HS-5 (cell line): ENCODE results near the gene USPL1.
"Not testable (repeated sequence)": the region's sequence is repeated elsewhere in the genome, so short reads cannot be mapped to it uniquely, and the experiment has no call there.

Experiments
- DNase-seq: peaks from one replicate; pipeline ENCODE4 v3.0.0-alpha.2; 2012; ENCODE audit warnings: low read depth

Gene USPL1

DNA sequence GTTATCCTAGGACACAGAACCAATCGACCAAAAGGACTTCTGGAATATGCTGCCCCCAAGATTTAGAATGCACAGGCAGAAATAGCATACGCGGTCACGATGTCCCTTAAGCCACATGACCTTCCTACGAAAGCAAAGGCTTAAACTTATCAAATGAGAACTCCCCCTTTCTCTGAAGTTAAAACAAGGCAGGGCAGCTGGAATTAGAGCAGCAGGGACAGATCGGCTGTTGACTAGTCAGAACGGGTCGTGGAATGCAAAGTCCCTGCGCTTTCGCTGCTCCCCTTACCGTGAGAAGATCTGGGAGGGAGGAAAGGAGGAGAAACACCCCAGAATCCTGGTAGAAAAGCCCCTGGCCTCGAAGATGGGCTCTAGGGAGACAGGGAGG lies 799 bp upstream of the USPL1 start:
- DNase-seq: peak; percentile 50

DNA sequence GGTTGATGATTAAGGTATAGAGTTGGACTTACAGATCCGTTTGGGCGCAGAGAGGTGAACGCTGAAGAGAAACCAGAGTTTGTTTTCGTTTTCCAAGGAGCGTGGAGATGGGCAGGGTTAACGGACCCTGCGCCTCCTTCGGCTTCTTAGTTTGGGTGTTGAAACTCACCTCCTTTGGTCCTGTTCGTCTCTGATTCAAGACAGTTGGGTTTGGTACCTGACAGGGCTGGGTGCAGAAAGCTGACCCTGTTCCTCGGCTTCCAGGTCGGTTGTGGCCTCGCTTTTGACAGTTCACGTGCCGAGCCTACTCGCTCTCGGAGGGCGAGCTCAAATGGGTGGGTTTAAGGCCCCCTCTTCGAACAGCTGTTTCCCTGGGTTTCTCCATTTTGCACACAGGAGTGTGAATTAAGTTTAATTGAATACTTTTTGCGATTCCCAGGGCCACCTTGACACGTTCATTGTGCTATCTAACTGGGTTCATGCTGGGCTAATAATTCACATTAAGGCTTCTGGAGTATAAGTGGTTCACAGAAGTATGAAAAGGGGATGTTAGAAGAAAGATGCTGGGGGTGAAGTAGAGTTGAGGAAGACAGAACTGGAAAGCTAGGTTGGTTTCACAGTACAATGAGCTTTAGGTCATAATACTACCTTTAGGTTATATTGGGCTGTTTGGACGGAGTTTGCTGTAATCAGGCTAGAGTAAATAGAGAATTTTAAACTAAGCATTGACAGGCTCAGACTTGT lies 638 bp downstream of the USPL1 start:
- no peak for DNase-seq

DNA sequence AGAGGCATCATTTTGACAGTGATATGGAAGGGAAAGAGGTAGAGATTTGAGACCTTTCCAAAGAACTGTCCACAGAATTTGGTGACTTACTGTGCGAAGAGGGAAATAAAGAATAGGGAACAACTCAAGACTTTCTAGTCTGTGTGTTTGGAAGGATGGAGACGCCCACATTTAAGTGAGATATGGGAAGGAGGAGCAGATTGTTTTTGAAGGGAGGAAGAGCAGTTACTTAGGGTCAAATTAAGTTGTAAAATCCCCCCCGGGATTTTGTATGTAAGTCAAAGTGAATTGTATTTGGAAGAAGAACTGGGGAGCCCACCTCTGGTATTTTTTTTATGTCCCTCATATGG lies 1.2 kb downstream of the USPL1 start:
- no peak for DNase-seq

DNA sequence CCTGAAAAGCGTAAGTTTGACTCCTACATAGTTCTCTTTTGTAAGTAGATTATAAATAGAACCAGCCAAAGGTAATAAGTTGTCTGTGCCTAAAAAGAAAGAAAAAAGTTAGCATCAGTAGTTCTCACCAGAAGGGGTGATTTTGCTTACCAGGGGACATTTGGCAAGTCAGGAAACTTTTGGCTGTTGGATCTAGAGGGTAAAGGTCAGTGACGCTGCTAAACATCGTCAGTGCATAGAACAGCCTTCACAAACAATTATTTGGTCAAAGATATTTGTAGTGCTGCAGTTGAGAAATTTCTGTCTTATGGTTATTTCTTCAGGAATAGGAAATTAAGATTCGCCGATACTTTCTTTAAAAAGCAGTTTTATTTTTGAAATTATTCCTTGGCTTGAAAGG lies 2.0 kb downstream of the USPL1 start:
- no peak for DNase-seq

DNA sequence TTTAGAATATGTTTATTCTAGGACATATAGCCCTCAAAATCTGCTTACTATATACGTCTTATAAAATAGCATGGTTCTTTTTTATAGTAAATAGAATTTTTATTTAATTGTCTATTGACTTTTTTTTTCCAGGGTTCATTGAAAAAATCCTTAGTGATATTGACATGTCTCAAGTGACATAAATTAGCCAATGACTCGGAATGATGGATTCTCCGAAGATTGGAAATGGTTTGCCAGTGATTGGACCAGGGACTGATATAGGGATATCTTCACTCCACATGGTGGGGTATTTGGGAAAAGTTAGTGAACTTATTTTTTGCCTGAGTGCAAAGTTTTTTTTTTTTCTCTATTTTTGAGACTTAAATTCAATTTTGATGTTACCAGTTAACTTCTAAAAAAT lies 3.2 kb downstream of the USPL1 start:
- DNase-seq: no peak

DNA sequence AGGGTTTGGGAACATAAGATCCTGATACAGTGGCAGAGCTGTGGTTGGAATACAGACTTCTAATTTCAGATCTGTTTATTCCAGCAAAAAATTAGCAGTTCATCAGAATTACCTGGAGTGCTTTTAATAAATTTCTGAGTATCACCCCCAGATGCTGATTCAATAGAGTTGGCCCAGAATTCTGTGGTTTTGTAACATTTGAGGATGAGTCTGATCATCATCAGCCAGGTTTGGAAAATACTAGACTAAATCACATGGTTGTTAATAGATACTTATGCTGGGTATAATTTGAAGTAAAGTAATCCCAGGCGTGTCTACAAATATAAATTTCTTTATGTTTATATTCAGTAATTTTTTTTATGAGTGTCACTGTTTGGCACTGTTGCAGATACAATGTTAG lies 4.8 kb downstream of the USPL1 start:
- no peak for DNase-seq

DNA sequence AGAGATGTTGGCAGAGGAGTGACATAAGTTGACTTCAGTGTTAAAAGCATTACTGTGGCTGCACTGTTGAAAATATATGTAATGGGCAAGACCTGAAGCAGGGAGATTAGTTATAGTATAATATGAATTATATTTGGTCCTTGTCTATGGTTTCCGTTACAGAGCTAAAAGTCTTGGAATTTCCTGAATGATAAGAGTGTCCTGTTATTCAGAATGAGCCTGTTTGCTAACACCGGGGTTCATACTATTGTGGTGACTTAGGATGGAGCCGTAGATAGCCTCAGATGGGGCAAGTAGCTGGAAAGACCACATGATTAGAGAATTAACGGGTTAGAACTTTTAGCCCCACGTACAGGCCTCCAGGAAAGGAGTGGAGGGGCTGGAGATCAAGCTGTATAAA lies 5.7 kb downstream of the USPL1 start:
- DNase-seq: no peak

DNA sequence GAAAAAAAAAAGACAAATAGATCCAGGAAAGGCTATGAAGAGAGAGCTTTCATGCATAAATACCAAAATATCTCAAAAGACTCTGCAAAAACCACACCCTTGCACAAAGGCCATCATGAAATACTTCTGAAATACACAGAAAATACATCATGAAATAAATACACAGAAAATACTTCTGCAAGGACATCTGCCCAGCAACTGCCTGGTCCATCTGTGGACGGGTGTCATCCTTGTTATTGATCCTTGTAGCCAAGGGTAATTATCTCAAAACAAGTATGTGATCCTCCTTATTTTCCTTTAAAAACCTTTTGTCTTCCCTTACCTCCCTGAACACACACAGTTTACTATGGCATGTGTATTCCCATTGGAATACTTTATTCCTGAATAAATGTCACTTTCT lies 6.9 kb downstream of the USPL1 start:
- no peak for DNase-seq

DNA sequence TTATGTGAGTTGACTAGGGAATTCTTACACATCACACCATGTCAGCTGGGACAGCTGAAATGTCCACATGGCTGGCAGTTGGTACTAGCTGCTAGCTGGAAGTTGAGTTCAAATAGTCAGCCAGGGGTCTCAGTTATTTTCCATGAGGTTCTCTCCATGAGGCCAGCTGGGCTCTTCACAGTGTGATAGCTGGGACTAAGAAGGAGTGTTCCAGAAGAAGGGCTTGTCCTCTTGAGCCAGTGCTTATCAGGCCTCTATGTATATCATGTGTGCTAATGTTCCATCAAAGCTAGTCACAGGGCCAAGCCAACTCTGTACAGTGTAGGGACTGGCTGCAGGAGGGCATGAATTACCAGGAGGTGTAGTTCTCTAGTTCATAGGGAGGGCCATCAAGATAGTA lies 11.8 kb downstream of the USPL1 start:
- DNase-seq: no peak

DNA sequence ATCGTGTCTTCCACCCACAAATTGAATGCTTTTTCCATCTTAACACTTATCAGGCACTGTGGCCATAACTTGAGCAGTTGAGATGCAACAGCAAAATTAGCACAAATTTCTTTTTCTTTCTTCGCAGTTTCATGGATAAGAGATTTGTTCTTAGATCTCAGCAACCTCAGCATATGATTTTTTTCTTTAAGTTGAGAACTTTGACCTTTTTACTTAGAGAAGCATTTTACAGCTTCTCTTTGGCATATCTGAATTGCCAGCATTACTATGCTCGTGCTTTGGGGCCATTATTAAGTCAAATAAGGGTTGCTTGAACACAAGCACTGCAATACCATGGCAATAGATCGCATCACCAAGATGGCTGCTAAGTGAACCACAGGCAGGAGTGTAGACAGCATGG lies 16.1 kb downstream of the USPL1 start:
- DNase-seq: no peak

DNA sequence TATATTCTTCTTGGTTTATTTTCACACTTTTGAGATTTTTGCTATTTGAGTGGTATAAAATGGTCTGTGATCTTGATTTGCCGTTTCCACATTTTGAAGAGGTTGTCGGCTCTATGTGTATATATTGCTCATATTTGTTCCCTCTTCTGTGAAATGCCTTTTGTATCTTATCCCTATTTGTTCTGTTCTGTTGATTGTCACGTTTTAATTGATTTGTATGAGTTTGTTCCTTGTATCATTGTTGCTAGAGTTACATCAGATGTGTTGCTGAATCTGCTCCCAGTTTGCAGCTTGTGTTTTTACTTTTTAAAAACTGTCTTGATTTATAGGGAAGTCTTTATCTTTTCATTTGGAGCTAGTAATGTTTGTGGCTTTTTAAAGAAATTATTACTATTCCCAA lies 17.1 kb downstream of the USPL1 start:
- no peak for DNase-seq

DNA sequence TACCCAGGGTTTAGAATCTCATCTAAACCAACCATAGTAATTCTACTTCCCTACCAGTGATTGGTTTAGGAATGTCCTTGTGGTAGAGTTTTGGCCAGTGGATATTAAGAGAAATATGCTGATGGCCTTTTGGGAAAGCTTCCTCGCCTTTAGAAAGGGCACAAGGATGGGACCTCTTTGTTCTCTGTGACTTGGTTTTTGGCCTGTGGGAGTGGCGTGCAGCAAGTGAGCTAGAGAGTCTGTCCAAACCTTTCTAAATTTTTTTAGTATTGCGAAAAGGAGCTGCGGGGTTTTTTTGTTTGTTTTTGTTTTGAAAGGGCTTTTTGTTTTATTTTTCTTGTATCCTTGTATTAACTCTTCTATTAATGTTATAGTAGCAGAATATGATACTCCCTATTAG lies 20.6 kb downstream of the USPL1 start:
- DNase-seq: no peak

DNA sequence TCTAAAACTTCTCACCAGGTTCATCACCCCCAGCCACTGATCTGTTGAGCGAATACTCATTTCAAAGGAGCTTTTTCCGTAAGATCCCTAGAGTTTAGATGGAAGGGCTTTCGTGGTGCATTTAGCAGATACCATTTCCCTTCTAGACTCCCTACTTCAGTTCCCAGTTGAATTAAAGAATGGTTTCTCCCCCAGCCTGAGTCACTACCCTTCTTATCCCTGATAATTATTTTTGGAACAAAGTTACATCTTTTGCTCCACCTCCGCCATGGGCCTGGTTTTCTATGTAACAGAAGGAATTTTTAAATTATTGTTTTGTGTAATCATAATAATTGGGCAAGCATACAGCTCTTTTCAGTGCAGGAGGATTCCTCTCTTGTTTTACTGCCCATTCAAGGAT lies 22.0 kb downstream of the USPL1 start:
- DNase-seq: no peak

DNA sequence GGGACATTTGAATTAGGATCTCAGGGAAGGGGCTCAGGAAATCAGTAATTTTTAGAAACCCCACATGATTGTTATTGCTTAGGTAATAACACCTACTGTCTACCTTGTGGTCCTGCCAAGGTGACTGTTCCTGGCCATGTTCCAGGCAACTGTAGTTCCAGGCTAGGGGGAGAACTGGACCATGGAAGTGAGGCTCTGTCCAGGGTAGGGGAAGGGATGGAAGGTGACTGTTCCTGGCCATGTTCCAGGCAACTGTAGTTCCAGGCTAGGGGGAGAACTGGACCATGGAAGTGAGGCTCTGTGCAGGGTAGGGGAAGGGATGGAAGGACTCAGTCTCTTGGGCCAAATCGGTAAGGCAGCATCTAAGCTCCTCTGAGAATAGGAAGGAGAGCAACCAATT lies 23.5 kb downstream of the USPL1 start:
- DNase-seq: not testable (repeated sequence)

DNA sequence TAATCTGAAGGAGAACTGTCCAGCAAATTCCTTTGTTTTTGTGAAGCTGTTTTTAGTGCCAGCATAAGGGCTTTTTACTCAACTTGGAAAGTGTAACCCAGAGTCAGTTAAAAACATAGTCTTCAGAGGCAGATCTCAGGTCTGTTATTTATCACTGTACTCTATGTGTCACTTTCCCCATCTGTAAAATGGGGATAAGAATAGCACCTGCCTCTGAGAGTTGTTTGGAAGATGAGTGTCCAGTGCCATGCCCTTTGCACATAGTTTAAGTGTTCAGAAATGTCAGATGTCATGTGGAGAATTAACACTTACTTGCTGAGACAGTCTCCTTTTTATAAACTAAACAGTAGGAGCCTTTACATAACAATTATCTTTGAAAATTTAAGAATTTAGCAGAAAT lies 27.9 kb downstream of the USPL1 start:
- no peak for DNase-seq

DNA sequence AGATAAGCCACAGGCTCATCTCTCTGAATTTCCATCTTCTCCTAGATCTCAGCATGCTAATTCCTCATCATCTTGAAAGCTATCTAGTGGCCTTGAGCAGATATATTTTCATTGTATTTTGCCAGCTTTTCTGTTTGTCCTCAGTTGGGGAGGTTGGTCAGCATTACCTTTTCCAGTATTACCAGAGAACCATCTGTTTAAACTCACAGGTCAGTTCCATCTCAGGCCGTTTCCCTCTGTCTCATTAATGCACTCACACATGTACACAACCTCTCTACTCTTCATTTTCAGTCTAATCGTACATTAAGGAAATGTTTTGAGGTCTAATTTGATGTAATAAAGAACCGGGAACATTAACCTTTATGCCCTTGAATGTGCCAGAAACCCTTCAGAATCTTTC lies 29.7 kb downstream of the USPL1 start:
- no peak for DNase-seq

DNA sequence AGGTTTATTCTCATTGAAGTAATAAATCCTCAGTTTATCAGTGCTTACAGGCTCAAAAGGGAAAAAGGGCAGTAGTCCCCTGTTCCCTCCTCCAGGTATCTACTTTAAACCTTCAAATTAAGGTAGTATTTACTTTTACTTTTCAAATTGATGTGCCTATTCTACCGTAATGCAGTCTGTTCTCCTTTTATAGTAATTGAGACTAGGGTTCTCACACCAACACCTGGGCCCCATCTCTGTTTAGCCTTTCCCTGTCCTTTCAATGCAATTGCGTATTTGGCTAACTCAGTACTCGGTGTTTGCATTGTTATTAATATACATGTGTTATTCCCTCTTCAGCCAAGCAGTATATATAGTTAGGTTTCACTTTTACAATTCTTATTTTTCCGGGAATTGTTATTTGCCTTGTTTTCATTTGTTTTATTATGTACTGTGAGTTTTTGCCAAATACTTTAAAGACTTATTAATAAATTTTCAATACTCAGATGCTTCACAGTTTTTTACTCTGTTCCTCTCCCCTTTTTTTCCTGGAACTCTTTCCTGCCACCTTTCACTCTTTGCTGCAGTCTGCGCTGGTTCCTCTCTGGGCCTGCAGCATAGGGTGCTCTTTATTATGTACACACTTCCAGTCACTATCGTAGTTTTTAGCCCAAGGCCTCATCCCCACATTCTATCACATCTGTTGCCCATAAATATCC lies 30.3 kb downstream of the USPL1 start:
- DNase-seq: no peak

DNA sequence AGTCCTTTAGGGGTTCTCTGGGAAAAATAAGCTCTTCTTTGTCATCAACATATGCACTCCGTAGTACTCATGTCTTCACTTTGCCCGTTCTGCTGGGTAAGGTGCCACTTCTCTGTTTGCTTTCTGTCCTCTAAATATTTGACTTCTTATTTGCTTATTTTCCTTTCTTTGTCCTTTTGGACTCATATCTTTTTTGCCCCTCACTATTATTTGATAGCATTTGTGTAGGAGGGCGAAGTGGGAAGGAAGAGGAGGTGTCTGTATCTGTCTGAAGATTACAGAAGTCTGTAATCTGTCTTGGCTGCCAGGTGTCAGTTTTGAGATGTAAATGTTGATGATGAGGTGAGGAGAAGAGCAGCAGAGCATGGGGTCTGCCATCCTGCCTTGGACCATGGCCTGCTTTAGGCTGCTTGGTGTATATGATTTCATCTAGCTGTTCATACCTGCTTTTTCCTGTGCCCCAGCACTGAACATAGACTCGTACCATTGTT lies 30.8 kb downstream of the USPL1 start:
- DNase-seq: no peak

DNA sequence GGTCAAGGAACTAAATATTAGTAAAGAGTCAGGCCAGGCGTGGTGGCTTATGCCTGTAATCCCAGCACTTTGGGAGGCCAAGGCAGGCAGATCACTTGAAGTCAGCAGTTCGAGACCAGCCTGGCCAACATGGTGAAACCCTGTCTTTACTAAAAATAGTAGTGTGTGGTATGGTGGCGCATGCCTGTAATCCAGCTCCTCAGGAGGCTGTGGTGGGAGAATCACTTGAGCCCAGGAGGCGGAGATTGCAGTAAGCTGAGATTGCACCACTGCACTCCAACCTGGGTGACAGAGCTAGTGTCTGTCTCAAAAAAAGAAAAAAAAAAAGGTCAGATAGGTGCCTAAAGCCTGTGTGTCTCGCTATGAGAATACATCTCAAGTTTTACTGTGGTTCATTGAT lies 33.9 kb downstream of the USPL1 start:
- DNase-seq: not testable (repeated sequence)

DNA sequence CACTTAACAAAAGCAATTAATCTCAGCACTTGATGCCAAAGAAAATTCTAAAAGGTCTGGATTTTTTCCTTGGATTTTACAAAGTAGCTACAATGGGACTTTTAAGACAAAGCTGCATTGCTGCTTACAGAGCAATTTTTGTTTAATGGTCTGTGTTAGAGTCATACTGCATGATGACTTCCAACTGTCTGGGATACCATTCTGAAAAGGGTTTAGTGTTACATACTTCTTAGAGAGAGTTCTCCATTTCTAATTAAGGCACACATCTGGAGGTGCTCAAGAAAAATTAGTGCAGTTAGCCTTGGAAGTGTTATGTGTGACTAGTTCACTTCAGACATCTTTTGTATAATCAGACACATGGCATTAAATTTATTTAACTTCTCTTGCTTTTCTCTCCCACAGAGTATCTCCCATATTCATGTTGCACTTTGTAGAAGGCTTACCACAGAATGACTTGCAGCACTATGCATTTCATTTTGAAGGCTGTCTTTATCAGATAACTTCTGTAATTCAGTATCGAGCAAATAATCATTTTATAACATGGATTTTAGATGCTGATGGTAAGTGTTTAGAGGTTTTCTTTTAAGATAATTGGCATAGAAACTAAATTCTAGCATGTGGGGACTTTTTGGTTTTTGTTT lies 35.1 kb downstream of the USPL1 start:
- DNase-seq: no peak

DNA sequence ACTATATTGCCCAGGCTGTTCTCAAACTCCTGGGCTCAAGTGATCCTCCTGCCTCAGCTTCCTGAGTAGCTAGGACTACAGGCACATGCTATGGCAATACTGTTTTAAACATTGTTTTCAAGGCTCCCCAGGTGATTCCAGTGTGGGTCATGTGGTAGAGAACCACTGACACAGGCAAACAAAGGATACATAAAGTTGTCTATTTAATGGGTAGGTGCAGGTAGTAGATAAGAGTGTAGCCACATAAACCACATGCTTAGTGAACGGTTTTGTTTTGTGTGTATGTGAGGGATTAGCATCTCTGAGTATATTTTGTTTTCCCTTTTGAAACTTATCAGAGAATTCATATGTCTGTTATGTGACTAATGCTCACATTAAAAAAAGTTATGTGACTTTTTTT lies 36.7 kb downstream of the USPL1 start:
- no peak for DNase-seq

DNA sequence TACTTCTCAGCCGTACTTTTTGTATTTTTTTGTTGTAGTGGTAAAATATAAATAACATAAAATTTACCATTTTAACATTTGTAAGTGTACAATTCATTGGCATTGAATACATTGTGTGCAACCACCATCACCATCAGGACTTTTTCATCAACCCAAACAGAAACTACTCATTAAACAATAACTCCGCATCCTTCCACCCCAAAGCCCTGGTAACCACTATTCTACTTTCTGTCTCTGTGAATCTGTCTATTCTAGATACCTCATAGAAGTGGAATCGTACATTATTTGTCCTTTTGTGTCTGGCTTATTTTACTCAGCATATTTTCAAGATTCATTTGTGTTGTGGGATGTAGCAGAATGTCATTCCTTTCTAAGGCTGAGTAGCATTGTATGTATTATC lies 38.5 kb downstream of the USPL1 start:
- no peak for DNase-seq

DNA sequence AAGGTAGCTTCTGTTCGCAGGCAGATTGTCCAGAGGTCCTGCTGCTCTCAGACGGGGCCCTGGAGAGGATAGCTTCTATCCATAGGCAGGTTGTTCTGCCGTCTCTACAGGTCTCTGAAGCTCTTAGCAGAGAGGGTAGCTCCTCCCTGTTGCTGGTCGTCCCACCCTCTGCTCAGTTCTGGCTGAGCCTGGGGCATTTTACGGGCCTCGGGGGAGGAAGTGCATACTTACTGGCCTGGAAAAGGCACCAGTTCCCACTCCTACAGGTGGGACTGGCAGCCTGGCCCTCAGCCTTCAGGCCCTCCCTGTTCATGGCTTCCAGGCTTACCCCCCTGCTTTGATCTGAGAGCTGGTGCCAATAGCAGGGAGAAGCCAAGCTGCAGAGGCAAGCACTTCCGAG lies 42.3 kb downstream of the USPL1 start:
- DNase-seq: no peak

DNA sequence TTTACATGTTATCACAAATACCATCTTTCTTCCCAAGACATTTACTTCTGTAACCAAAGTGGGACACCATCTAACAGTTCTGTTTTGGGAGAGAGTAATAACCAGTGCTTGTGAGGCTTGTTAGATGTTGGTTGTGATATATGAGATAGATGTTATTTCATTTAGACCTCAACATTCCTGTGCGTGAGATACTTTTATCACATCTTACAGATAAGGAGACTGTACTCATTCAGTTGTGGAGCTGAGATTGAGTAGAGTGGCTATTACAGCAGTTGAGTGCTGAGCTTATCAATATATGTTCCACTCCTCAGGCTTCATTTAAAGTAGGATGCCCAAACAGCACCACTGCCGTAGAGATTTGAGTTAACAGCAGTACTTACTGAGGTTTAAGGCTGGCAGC lies 43.1 kb downstream of the USPL1 start:
- no peak for DNase-seq
